ENCODE measurements around the gene ADCY6. TPM values are rescaled to one million over a fixed set of nuclear protein-coding genes. Genes with fewer than 3 reads are reported as not detected.

ADCY6 gene
- total and polyA plus RNA-seq, 7 experiments from 2014 or later, result 0.07 to 0.22 (median 0.08) TPM; not detected in 4

DNA sequence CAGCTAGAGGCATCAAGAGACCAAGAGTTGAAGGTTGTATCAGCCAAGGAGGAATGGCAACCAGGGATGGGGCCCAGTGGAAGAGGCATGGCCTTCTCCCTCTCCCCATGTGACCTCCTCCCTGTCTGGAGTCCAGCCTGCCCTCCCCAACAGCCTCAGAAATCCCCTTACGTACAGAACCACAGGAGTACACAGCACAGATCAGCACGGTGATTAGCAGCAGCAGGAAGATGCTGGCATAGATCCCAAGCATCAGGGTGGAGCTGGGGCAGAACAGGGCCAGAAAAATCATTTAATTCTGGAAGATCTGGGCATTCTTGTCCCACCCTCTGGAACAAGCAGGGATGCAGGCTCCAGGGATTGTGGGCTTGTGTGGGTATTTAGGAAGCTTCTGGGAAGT, 14.4 kb downstream of the ADCY6 start:
- no peaks in the 10 kb centered on the region for H3K36me3 Mint-ChIP-seq
- H3K27me3 Mint-ChIP-seq, result peaks cover 0 to 2% (median 0%) of the 10 kb centered on the region in 5 donors
- H3K27ac ChIP-seq (ENCODE audit: low read depth, low read length), result no peak overlapping the region
- no peak for ATAC-seq
- intact Hi-C loops (cut with micrococcal nuclease), result no loop called here
- no peaks in the 10 kb centered on the region for H3K9me3 Mint-ChIP-seq
- no peaks in the 10 kb centered on the region for H3K4me1 Mint-ChIP-seq
- H3K4me3 Mint-ChIP-seq, result no peak overlapping the region
- no peaks in the 10 kb centered on the region for H3K4me1 ChIP-seq (ENCODE audit: control insufficient read depth in 2 of 2, insufficient read depth in 2 of 2, low read length in 2 of 2)
- H3K27me3 ChIP-seq (ENCODE audit: control insufficient read depth in 2 of 2, insufficient read depth in 2 of 2, low read length in 2 of 2), result no peaks in the 10 kb centered on the region
- no peak overlapping the region for H3K27ac Mint-ChIP-seq
- no peaks in the 10 kb centered on the region for H3K36me3 ChIP-seq (ENCODE audit: control insufficient read depth in 2 of 3, insufficient read depth in 3 of 3, low read length in 3 of 3)
- DNase-seq, result no peak
- no peaks in the 10 kb centered on the region for H3K9me3 ChIP-seq (ENCODE audit: control insufficient read depth in 2 of 3, low read length in 3 of 3)
- POLR2A ChIA-PET, result no interaction called here
- H3K4me3 ChIP-seq (ENCODE audit: low read length), result no peak overlapping the region
- CTCF ChIA-PET, result no interaction called here

DNA sequence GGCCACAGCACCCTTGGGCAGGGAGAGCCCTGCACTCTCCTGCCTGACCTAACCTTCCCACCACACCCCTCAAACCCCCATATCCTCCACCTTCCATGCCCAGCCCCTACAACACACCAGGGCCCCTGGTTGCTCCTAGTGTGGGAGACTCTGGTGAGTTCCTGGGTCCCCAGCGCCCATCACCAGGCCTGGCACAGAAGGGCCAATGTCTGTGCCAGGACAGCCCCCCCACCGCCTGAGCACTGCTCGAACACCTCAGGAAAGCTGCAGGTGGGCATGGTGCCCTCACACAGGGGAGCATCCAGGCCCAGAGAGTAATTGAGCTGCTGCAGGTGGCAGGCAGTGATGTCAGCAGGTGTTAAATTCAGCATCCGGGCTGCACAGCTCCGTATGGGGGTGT, 15.2 kb downstream of the ADCY6 start:
- no peaks in the 10 kb centered on the region for H3K9me3 Mint-ChIP-seq
- H3K4me3 Mint-ChIP-seq, result no peak overlapping the region
- H3K4me1 Mint-ChIP-seq, result no peaks in the 10 kb centered on the region
- DNase-seq (no peak), ATAC-seq (no peak)
- no peaks in the 10 kb centered on the region for H3K27me3 ChIP-seq (ENCODE audit: control insufficient read depth in 2 of 2, insufficient read depth in 2 of 2, low read length in 2 of 2)
- H3K4me1 ChIP-seq (ENCODE audit: control insufficient read depth in 2 of 2, insufficient read depth in 2 of 2, low read length in 2 of 2), result no peaks in the 10 kb centered on the region
- no peak overlapping the region for H3K27ac Mint-ChIP-seq
- H3K27me3 Mint-ChIP-seq, result peaks cover 0 to 2% (median 0%) of the 10 kb centered on the region in 5 donors
- CTCF ChIA-PET, result interaction anchor here (1.5 kb wide), 1 partner anchor 20 kb away, joined by 8 read pairs; no protein-coding TSS in a partner anchor
- no peaks in the 10 kb centered on the region for H3K36me3 ChIP-seq (ENCODE audit: control insufficient read depth in 2 of 3, insufficient read depth in 3 of 3, low read length in 3 of 3)
- no peak overlapping the region for H3K27ac ChIP-seq (ENCODE audit: low read depth, low read length)
- POLR2A ChIA-PET, result no interaction called here
- H3K4me3 ChIP-seq (ENCODE audit: low read length), result no peak overlapping the region
- intact Hi-C loops (cut with micrococcal nuclease), result no loop called here
- H3K36me3 Mint-ChIP-seq, result no peaks in the 10 kb centered on the region
- H3K9me3 ChIP-seq (ENCODE audit: control insufficient read depth in 2 of 3, low read length in 3 of 3), result no peaks in the 10 kb centered on the region

DNA sequence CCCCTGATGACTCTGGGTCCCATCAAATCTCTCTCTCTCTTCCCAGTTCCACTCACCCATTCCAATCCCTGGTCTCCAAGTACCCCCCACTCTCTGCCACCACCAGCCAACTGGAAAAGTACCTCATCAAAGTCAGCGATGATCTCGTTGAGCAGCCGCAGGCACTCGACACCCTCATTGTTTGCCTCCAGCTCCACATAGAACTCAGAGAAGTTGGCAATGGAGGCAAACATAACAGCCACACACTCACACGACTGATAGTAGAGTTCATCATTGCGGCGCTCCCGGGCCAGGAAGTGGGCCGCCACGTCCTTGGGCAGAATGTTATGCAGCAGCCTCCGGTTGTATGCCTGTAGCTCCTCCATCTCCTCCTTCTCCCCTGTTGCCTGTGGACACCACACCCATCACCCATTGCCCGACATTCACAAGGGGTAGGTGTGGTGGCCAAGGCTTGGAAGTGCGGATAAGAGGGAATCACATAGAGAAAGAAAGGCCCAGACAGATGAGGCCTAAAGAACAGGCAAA, 17.2 kb downstream of the ADCY6 start:
- H3K4me3 ChIP-seq (ENCODE audit: low read length), result no peak overlapping the region
- H3K9me3 ChIP-seq (ENCODE audit: control insufficient read depth in 2 of 3, low read length in 3 of 3), result no peaks in the 10 kb centered on the region
- H3K27me3 ChIP-seq (ENCODE audit: control insufficient read depth in 2 of 2, insufficient read depth in 2 of 2, low read length in 2 of 2), result no peaks in the 10 kb centered on the region
- intact Hi-C loops (cut with micrococcal nuclease), result no loop called here
- no peaks in the 10 kb centered on the region for H3K4me1 ChIP-seq (ENCODE audit: control insufficient read depth in 2 of 2, insufficient read depth in 2 of 2, low read length in 2 of 2)
- ChIA-PET POLR2A (no interaction called here), CTCF (no interaction called here)
- ATAC-seq, result no peak
- Mint-ChIP-seq H3K4me1 (peaks cover 0 to 2% (median 0%) of the 10 kb centered on the region in 7 donors), H3K36me3 (no peaks in the 10 kb centered on the region), H3K9me3 (no peaks in the 10 kb centered on the region), H3K27ac (no peak overlapping the region), H3K4me3 (no peak overlapping the region), H3K27me3 (peaks cover 0 to 4% (median 0%) of the 10 kb centered on the region in 5 donors)
- H3K36me3 ChIP-seq (ENCODE audit: control insufficient read depth in 2 of 3, insufficient read depth in 3 of 3, low read length in 3 of 3), result no peaks in the 10 kb centered on the region
- H3K27ac ChIP-seq (ENCODE audit: low read depth, low read length), result no peak overlapping the region
- no peak for DNase-seq

DNA sequence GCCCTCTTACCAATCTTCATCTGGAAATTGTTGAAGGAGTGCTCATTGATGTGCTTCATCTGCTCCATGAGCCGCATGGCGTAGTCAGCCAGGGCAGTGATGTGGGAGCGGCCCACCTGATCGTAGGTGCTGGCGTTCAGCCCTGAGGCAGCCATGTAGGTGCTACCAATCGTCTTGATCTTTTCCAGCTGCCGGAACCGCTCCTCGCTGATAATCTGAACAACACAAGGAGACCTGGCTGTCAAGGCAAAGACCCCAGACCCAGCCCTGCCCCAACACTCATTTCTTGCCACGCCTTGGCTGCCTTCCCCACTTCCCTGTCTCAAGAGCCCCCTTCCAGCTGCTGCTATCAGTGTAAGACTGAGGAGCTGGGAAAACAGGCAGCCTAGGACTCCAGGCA, 18.1 kb downstream of the ADCY6 start:
- Histone ChIP-seq H3K4me3 (ENCODE audit: low read length) (no peak overlapping the region), H3K4me1 (ENCODE audit: control insufficient read depth in 2 of 2, insufficient read depth in 2 of 2, low read length in 2 of 2) (no peaks in the 10 kb centered on the region), H3K36me3 (ENCODE audit: control insufficient read depth in 2 of 3, insufficient read depth in 3 of 3, low read length in 3 of 3) (no peaks in the 10 kb centered on the region), H3K27ac (ENCODE audit: low read depth, low read length) (no peak overlapping the region), H3K9me3 (ENCODE audit: control insufficient read depth in 2 of 3, low read length in 3 of 3) (no peaks in the 10 kb centered on the region), H3K27me3 (ENCODE audit: control insufficient read depth in 2 of 2, insufficient read depth in 2 of 2, low read length in 2 of 2) (no peaks in the 10 kb centered on the region)
- no peak for DNase-seq
- ChIA-PET CTCF (no interaction called here), POLR2A (interaction anchor here (0.6 kb wide), 1 partner anchor 21 kb away, joined by 3 read pairs; no protein-coding TSS in a partner anchor)
- Mint-ChIP-seq H3K36me3 (no peaks in the 10 kb centered on the region), H3K4me3 (no peak overlapping the region), H3K27ac (no peak overlapping the region), H3K4me1 (peaks cover 0 to 10% (median 4%) of the 10 kb centered on the region in 7 donors), H3K27me3 (peaks cover 0 to 4% (median under 1%) of the 10 kb centered on the region in 5 donors), H3K9me3 (no peaks in the 10 kb centered on the region)
- no peak for ATAC-seq
- intact Hi-C loops (cut with micrococcal nuclease), result no loop called here

DNA sequence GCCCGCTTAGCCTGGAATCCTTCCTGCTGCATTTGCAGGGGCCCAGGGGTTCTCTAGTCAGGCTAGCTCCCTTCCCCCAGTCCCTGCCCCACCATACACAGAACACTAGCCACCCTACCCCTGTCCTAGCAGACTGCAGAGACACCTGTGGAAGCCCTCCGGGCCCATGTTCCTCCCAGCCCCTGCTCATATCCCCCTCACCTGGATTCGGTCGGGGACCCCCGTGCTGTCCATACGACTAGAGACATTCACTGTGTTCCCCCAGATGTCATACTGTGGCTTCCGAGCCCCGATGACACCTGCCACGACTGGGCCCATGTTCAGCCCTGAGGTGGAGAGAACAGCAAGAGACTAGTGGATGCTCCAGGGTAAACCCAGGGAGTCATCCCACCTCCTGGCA, 20.2 kb downstream of the ADCY6 start:
- POLR2A ChIA-PET, result no interaction called here
- Histone ChIP-seq H3K27ac (ENCODE audit: low read depth, low read length) (no peak overlapping the region), H3K36me3 (ENCODE audit: control insufficient read depth in 2 of 3, insufficient read depth in 3 of 3, low read length in 3 of 3) (no peaks in the 10 kb centered on the region), H3K27me3 (ENCODE audit: control insufficient read depth in 2 of 2, insufficient read depth in 2 of 2, low read length in 2 of 2) (no peaks in the 10 kb centered on the region), H3K4me3 (ENCODE audit: low read length) (no peak overlapping the region), H3K9me3 (ENCODE audit: control insufficient read depth in 2 of 3, low read length in 3 of 3) (no peaks in the 10 kb centered on the region), H3K4me1 (ENCODE audit: control insufficient read depth in 2 of 2, insufficient read depth in 2 of 2, low read length in 2 of 2) (no peaks in the 10 kb centered on the region)
- peaks cover 0 to 9% (median 2%) of the 10 kb centered on the region in 5 donors for H3K27me3 Mint-ChIP-seq
- no peak for ATAC-seq
- H3K4me1 Mint-ChIP-seq, result peaks cover 0 to 21% (median 10%) of the 10 kb centered on the region in 7 donors
- DNase-seq, result no peak
- H3K27ac Mint-ChIP-seq, result no peak overlapping the region
- no peak overlapping the region for H3K4me3 Mint-ChIP-seq
- H3K9me3 Mint-ChIP-seq, result no peaks in the 10 kb centered on the region
- CTCF ChIA-PET, result interaction anchor here (0.5 kb wide), 1 partner anchor 607 kb away, joined by 3 read pairs; no protein-coding TSS in a partner anchor
- H3K36me3 Mint-ChIP-seq, result no peaks in the 10 kb centered on the region
- intact Hi-C loops (cut with micrococcal nuclease), result no loop called here

DNA sequence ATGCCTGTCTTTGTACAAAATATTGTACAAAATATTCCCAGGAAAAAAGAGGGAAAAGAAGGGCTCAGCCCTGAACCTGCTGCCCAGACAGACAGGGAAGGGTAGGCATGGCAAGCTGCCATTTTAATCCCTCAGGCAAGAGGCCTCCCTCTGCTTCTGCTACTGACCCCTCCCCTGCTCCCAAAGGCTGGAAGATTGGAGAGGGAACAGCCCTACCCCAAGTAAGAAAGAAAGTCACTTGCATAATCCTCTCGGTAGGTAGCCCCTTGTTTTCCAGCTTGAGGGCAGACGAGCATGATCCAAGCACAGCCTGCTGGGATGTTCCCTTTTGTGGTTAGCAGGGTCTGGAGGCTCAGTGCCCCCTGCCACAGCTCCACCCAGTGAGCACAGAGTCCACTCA, 20.7 kb downstream of the ADCY6 start:
- Mint-ChIP-seq H3K27me3 (peaks cover 0 to 9% (median 2%) of the 10 kb centered on the region in 5 donors), H3K27ac (no peak overlapping the region), H3K9me3 (no peaks in the 10 kb centered on the region), H3K4me1 (peaks cover 0 to 21% (median 10%) of the 10 kb centered on the region in 7 donors), H3K4me3 (no peak overlapping the region), H3K36me3 (no peaks in the 10 kb centered on the region)
- no peak for ATAC-seq
- Histone ChIP-seq H3K36me3 (ENCODE audit: control insufficient read depth in 2 of 3, insufficient read depth in 3 of 3, low read length in 3 of 3) (no peaks in the 10 kb centered on the region), H3K9me3 (ENCODE audit: control insufficient read depth in 2 of 3, low read length in 3 of 3) (no peaks in the 10 kb centered on the region), H3K27ac (ENCODE audit: low read depth, low read length) (no peak overlapping the region), H3K4me1 (ENCODE audit: control insufficient read depth in 2 of 2, insufficient read depth in 2 of 2, low read length in 2 of 2) (no peaks in the 10 kb centered on the region), H3K27me3 (ENCODE audit: control insufficient read depth in 2 of 2, insufficient read depth in 2 of 2, low read length in 2 of 2) (no peaks in the 10 kb centered on the region), H3K4me3 (ENCODE audit: low read length) (no peak overlapping the region)
- POLR2A ChIA-PET, result no interaction called here
- DNase-seq, result no peak
- intact Hi-C loops (cut with micrococcal nuclease), result no loop called here
- CTCF ChIA-PET, result no interaction called here

DNA sequence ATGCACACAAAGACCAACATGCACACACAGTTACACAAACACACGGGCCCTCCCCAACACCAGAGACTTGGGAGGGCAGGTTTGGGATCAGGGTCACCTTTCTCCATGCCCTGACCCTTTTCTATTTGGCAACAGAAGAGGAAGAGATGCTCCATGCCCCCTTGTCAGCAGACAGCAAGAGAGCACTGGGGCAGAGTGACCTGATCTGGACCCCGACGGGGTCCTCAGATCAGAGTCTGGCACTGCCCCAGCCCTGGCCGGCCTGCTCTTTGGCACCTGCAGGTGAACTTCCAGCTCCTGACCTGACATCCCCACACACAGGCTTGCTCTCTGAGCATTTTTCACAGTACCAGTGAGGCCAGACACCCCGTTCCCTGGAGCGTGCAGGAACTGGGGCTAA, 21.4 kb downstream of the ADCY6 start:
- Histone ChIP-seq H3K9me3 (ENCODE audit: control insufficient read depth in 2 of 3, low read length in 3 of 3) (no peaks in the 10 kb centered on the region), H3K27ac (ENCODE audit: low read depth, low read length) (no peak overlapping the region), H3K4me3 (ENCODE audit: low read length) (no peak overlapping the region), H3K4me1 (ENCODE audit: control insufficient read depth in 2 of 2, insufficient read depth in 2 of 2, low read length in 2 of 2) (no peaks in the 10 kb centered on the region), H3K36me3 (ENCODE audit: control insufficient read depth in 2 of 3, insufficient read depth in 3 of 3, low read length in 3 of 3) (no peaks in the 10 kb centered on the region), H3K27me3 (ENCODE audit: control insufficient read depth in 2 of 2, insufficient read depth in 2 of 2, low read length in 2 of 2) (no peaks in the 10 kb centered on the region)
- no peak overlapping the region for H3K4me3 Mint-ChIP-seq
- intact Hi-C loops (cut with micrococcal nuclease), result no loop called here
- H3K27me3 Mint-ChIP-seq, result peaks cover 0 to 9% (median 2%) of the 10 kb centered on the region in 5 donors
- ChIA-PET CTCF (interaction anchor here (0.6 kb wide), 2 partner anchors 8 to 453 kb away, joined by 3 read pairs; no protein-coding TSS in a partner anchor), POLR2A (no interaction called here)
- peaks cover 0 to 21% (median 10%) of the 10 kb centered on the region in 7 donors for H3K4me1 Mint-ChIP-seq
- DNase-seq (no peak), ATAC-seq (no peak)
- no peaks in the 10 kb centered on the region for H3K9me3 Mint-ChIP-seq
- H3K36me3 Mint-ChIP-seq, result no peaks in the 10 kb centered on the region
- no peak overlapping the region for H3K27ac Mint-ChIP-seq
